CD14-positive monocyte (primary cell): ENCODE data around the gene POU2F1. TPM values are rescaled to one million over a fixed set of nuclear protein-coding genes. Genes with fewer than 3 reads are reported as not detected.

Experiments used
- DNase-seq, 3 donors: peaks; one replicate each; pipeline ENCODE4 v3.0.0-alpha.2; 2011 to 2022
- H2AFZ ChIP-seq: 2 replicates; pipeline ENCODE4 v1.6.0; 2012; ENCODE audit warnings: mild to moderate bottlenecking, low read depth, low read length, inconsistent platforms; ENCODE audit not compliant: insufficient read depth, poor library complexity, severe bottlenecking
- H3K27ac ChIP-seq, 2 donors: 1 replicate in 1 of 2; 2 replicates in 1 of 2; pipeline ENCODE4 v1.5.1; 2012 to 2013; ENCODE audit warnings: low read length in 2 of 2, control low read depth in 1 of 2, inconsistent platforms in 1 of 2, low read depth in 1 of 2, mild to moderate bottlenecking in 1 of 2
- H3K27me3 ChIP-seq, 2 donors: one replicate each; pipeline versions ENCODE4 v1.6.0 to v1.6.1; 2011 to 2013; ENCODE audit warnings: low read length in 2 of 2; ENCODE audit not compliant: control insufficient read depth in 2 of 2, insufficient read depth in 2 of 2
- H3K36me3 ChIP-seq, 2 donors: replicated peaks in 1 of 2; 1 replicate in 1 of 2; 2 replicates in 1 of 2; pipeline versions ENCODE4 v1.5.1 to v1.6.1; 2012 to 2013; ENCODE audit warnings: low read length in 2 of 2, control low read depth in 1 of 2, inconsistent platforms in 1 of 2, mild to moderate bottlenecking in 1 of 2; ENCODE audit not compliant: insufficient read depth in 2 of 2, control insufficient read depth in 1 of 2
- H3K4me1 ChIP-seq, 2 donors: 1 replicate in 1 of 2; 2 replicates in 1 of 2; pipeline versions ENCODE4 v1.5.1 to v1.6.1; 2012 to 2013; ENCODE audit warnings: low read length in 2 of 2, control low read depth in 1 of 2, inconsistent platforms in 1 of 2, mild to moderate bottlenecking in 1 of 2, moderate library complexity in 1 of 2; ENCODE audit not compliant: insufficient read depth in 2 of 2, control insufficient read depth in 1 of 2
- H3K4me2 ChIP-seq: replicated peaks from 2 replicates; pipeline ENCODE3; 2012; ENCODE audit warnings: low read length, moderate library complexity, mild to moderate bottlenecking; ENCODE audit not compliant: poor library complexity, severe bottlenecking; ENCODE audit errors: extremely low read depth
- H3K4me3 ChIP-seq, 3 experiments: fragments of 200-600 bp in 1 of 3; sonication (generic) in 1 of 3; replicated peaks in 1 of 3; 1 replicate in 2 of 3; 2 replicates in 1 of 3; pipeline ENCODE4 v1.5.1; 2011 to 2013; ENCODE audit warnings: low read length in 3 of 3, mild to moderate bottlenecking in 3 of 3, control low read depth in 2 of 3, low read depth in 2 of 3, inconsistent platforms in 1 of 3, moderate library complexity in 1 of 3
- H3K79me2 ChIP-seq: 2 replicates; pipeline ENCODE4 v1.6.0; 2012; ENCODE audit warnings: mild to moderate bottlenecking, control low read depth, inconsistent platforms, low read length, moderate library complexity; ENCODE audit not compliant: insufficient read depth
- H3K9ac ChIP-seq: 2 replicates; pipeline ENCODE4 v1.6.0; 2017; ENCODE audit warnings: low read length, mild to moderate bottlenecking; ENCODE audit not compliant: insufficient read depth, poor library complexity, severe bottlenecking
- H3K9me3 ChIP-seq, 2 donors: replicated peaks in 1 of 2; 1 replicate in 1 of 2; 2 replicates in 1 of 2; pipeline versions ENCODE4 v1.5.1 to v1.6.1; 2012 to 2013; ENCODE audit warnings: low read length in 2 of 2, control low read depth in 1 of 2; ENCODE audit not compliant: control insufficient read depth in 1 of 2, insufficient read depth in 1 of 2
- H4K20me1 ChIP-seq: 2 replicates; pipeline ENCODE4 v1.6.0; 2012; ENCODE audit warnings: mild to moderate bottlenecking, low read length, control low read depth, moderate library complexity; ENCODE audit not compliant: insufficient read depth
- H3K27ac Mint-ChIP-seq, 7 donors: one replicate each; pipeline ENCODE4 v1.8.0; 2020; ENCODE audit warnings: mild to moderate bottlenecking in 7 of 7, mixed read lengths in 7 of 7, moderate library complexity in 6 of 7, inconsistent platforms in 2 of 7
- H3K27me3 Mint-ChIP-seq, 3 donors: one replicate each; pipeline ENCODE4 v1.8.0; 2021 to 2022; ENCODE audit warnings: low read depth in 3 of 3, mild to moderate bottlenecking in 3 of 3, mixed read lengths in 3 of 3, moderate library complexity in 3 of 3, inconsistent platforms in 1 of 3
- H3K36me3 Mint-ChIP-seq, 2 donors: one replicate each; pipeline ENCODE4 v1.8.0; 2020; ENCODE audit warnings: mixed read lengths in 2 of 2, inconsistent platforms in 1 of 2, mild to moderate bottlenecking in 1 of 2
- H3K4me1 Mint-ChIP-seq: one replicate; pipeline ENCODE4 v1.8.0; 2020; ENCODE audit warnings: mild to moderate bottlenecking, mixed read lengths
- H3K4me3 Mint-ChIP-seq, 2 donors: one replicate each; pipeline ENCODE4 v1.8.0; 2020; ENCODE audit warnings: mild to moderate bottlenecking in 2 of 2, mixed read lengths in 2 of 2, moderate library complexity in 1 of 2
- H3K9me3 Mint-ChIP-seq, 7 donors: one replicate each; pipeline ENCODE4 v1.8.0; 2020 to 2022; ENCODE audit warnings: mixed read lengths in 7 of 7, mild to moderate bottlenecking in 6 of 7, moderate library complexity in 6 of 7, inconsistent platforms in 2 of 7
- CTCF ChIP-seq: fragments of 200-600 bp; IDR thresholded peaks from one replicate; pipeline ENCODE4 v1.8.0; 2022; ENCODE audit warnings: antibody characterized with exemption, mild to moderate bottlenecking
- WGBS: methylation state at CpG from one replicate; pipeline ENCODE4 v1.1.5; 2013; ENCODE audit warnings: missing lambda C conversion rate; ENCODE audit not compliant: insufficient coverage; 5-methylcytosine and 5-hydroxymethylcytosine counted together
- intact Hi-C, 2 donors: fragments of 100-400 bp; cut with micrococcal nuclease; formaldehyde crosslinking; loops; one replicate each; pipeline versions ENCODE4 v1.15.0 to v1.15.1; 2023
- polyA plus RNA-seq, 3 donors: library from polyadenylated mRNA; depleted of rRNA in 1 of 3; unstranded in 2 of 3; stranded (reverse) in 1 of 3; fragments of 300-500 nt in 2 of 3; fragments of >200 nt in 1 of 3; fragmentation: Illumina TruSeq in 2 of 3; gene quantifications; 1 replicate in 2 of 3; 2 replicates in 1 of 3; pipeline ENCODE4 v1.2.3, GENCODE V29; 2012 to 2021

Gene POU2F1
- polyA plus RNA-seq, 3 donors = 2.3 to 4.2 (median 3.9) TPM

GRCh38 chr1:167208624-167208976 is 12.1 kb upstream of the POU2F1 start:
- Histone ChIP-seq H3K9me3 (peaks cover 22 to 34% of the 10 kb centered on the region in 2 donors), H3K36me3 (no peaks in the 10 kb centered on the region), H3K4me3 (no peak overlapping the region), H3K4me1 (no peaks in the 10 kb centered on the region), H3K27me3 (no peaks in the 10 kb centered on the region), H4K20me1 (no peaks in the 10 kb centered on the region), H3K4me2 (no peak overlapping the region), H3K27ac (no peak overlapping the region), H2AFZ (no peak overlapping the region), H3K79me2 (no peaks in the 10 kb centered on the region), H3K9ac (no peak overlapping the region)
- Mint-ChIP-seq H3K27ac (no peak overlapping the region), H3K9me3 (peaks cover 26 to 46% (median 34%) of the 10 kb centered on the region in 7 donors), H3K4me1 (no peaks in the 10 kb centered on the region), H3K27me3 (peaks cover 0 to 2% (median 0%) of the 10 kb centered on the region in 3 donors), H3K36me3 (peaks cover 0 to 2% of the 10 kb centered on the region in 2 donors), H3K4me3 (no peak overlapping the region)
- no CpG with 5 or more reads among the region's 1 CpG for WGBS
- no peak for DNase-seq
- intact Hi-C loops = no loop called here
- TF ChIP-seq CTCF = no peak

GRCh38 chr1:167209044-167209443 is 11.6 kb upstream of the POU2F1 start:
- H3K27me3 Mint-ChIP-seq = peaks cover 0 to 2% (median 1%) of the 10 kb centered on the region in 3 donors
- peaks cover 22 to 34% of the 10 kb centered on the region in 2 donors for H3K9me3 ChIP-seq
- no peak overlapping the region for H3K4me2 ChIP-seq
- TF ChIP-seq CTCF = no peak
- H3K4me1 ChIP-seq = no peaks in the 10 kb centered on the region
- H3K9me3 Mint-ChIP-seq = peaks cover 26 to 44% (median 32%) of the 10 kb centered on the region in 7 donors
- no peak overlapping the region for H3K4me3 Mint-ChIP-seq
- no peak overlapping the region for H3K9ac ChIP-seq
- H2AFZ ChIP-seq = no peak overlapping the region
- no peaks in the 10 kb centered on the region for H3K36me3 ChIP-seq
- H3K4me1 Mint-ChIP-seq = no peaks in the 10 kb centered on the region
- H3K27me3 ChIP-seq = no peaks in the 10 kb centered on the region
- WGBS = 10% methylated on average over 1 of the region's 1 CpG
- intact Hi-C loops = no loop called here
- H3K27ac ChIP-seq = no peak overlapping the region
- DNase-seq = no peak
- H3K36me3 Mint-ChIP-seq = peaks cover 0 to 2% of the 10 kb centered on the region in 2 donors
- no peak overlapping the region for H3K27ac Mint-ChIP-seq
- H3K79me2 ChIP-seq = no peaks in the 10 kb centered on the region
- no peaks in the 10 kb centered on the region for H4K20me1 ChIP-seq
- H3K4me3 ChIP-seq = no peak overlapping the region
